Activated CD4-positive, CD25-positive, alpha-beta regulatory T cell treated with anti-CD3 and anti-CD28 coated beads, Interleukin-2, amount 50 U/mL, for 72 hours (primary cell): Measurements from ENCODE around the gene FAM221B.

ENCODE experiments used
- DNase-seq: peaks from one replicate; pipeline ENCODE4 v3.0.0; 2021

FAM221B gene

DNA sequence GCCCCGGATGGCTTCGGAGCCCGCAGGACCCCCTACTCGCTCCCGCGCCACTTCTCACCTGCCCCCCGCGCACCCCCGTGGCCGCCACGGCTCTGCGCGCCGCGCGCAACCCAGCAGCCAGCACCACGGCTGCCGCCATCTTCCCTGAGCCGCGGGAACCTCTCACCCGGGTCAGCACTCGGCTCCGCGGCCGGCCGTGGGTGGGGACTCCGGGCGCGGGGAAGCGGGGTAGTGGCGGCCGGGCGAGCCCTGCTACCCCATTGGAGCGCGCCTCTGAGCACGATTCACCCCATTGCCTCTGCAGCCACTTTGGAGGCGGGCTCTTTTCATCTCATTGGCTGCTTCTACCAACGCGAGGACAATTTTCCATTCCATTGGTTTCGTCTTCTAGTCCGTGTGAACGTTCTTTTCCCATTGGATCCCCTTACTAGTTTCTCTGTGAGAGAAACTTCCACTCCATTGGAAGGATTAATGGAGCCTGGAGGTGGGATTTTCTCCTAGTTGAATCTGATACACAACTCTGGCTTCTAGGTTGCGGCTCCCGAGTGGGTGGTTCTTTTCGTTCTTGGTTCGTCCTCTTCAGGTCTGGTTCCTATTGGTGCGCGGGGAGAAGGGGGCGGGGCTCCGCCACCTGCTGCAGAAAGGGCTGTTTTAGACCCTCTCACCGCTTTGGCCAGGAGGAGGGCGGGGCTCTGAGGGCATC lies 13.5 kb downstream of the FAM221B start, which contains the start of gene HINT2:
HINT2 (minus strand) TSS at position 202 of the 703 bp plus-strand sequence; CDS start at position 139, 63 bp downstream.
- DNase-seq, result peak; percentile 96

DNA sequence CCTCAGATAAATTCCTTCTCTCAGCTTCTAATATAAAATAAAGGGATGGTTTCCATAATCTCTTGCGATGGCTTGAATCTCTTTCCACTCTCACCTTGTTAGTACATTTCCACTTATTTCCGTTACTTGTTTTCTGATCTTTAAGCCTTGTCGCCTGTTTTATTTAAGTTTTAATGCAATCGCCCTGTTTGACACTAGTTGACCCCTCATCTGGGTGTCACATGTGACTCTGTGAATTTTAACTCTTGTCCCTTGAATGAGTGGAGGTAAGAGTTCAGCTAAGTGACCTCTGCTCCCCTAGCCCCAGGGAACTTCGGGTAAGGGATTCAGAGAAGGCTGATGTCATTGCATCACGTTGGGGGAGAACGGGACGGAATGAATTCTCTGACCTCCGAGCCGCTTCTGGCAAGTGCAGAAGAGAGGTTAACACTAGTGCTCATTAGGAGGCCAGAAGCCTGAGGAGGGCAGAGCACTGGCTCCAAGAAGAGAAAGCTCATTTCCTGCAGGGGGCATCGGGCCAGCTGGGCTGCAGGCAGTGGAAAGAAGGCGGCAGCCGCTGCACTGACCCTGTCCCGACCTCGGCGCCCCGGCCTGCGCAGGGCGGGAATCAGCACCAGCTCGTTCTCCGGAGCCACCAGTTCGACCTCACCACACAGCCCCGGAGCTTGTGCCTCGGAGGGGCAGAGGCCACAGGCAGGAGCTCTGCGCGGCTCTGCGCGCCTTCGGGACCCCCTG lies 14.3 kb downstream of the FAM221B start:
- DNase-seq, result no peak

DNA sequence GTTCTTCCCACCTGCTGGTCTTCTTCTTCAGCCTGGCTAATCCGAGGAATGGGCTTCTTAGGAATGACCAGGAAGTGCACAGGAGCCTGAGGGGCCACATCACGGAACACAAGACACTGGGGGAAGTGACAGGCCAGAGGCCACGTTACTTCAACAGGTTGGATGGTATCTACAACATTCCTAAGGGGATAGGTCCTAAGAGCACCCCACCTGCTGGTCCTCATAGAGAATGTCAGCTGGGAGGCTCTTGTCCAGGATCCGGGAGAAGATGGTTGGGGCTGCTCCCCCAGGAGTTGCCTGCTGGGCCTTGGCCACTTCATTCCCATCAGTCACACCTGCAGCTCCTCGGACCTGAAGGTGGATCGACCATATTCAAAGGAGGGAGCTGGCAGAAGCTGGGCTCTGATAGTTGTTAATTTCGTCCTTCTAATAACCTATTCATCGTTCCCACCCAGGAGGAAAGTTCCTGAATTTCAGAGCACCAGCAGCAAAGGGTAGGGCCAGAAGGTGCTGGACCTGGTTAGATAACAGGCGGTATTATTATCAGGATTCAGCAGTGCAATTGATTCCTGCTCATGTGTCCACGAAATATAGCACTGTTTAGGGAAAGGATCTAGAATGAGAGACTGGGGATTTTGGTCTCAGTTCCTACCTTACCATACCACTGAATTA lies 15.0 kb downstream of the FAM221B start:
- no peak for DNase-seq

DNA sequence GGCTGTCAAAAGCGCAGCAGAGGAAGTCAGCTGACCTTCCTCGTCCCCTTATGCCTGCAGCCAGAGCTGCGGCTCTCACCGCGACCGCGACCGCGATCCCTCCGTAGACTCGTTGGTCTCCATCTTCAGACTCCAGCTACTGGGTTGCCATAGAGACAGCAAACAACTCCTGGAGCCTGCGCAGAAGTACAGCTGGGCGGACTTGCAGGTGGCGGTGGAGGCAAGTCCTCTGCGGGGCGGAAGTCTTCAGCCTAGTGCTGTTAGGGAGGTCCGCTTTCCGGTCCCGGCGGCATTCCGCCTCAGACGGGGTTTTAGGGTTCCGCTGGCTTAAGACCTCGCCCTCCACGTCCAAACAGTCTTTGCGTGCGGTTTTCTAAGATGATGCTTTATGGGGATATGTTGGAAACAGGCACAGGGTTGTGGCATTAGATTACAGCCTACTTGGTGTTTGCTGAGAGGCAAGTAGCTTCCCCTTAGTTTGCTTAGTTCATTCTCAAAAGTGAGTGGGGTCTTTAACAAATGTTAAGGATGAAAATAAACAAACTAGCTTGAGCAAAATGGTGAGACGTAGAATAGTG lies 16.4 kb downstream of the FAM221B start, which contains the start of gene SPAG8:
SPAG8 (minus strand) TSS at position 238 of the 578 bp plus-strand sequence; CDS start at position 123, 115 bp downstream.
- DNase-seq, result peak; percentile 88

DNA sequence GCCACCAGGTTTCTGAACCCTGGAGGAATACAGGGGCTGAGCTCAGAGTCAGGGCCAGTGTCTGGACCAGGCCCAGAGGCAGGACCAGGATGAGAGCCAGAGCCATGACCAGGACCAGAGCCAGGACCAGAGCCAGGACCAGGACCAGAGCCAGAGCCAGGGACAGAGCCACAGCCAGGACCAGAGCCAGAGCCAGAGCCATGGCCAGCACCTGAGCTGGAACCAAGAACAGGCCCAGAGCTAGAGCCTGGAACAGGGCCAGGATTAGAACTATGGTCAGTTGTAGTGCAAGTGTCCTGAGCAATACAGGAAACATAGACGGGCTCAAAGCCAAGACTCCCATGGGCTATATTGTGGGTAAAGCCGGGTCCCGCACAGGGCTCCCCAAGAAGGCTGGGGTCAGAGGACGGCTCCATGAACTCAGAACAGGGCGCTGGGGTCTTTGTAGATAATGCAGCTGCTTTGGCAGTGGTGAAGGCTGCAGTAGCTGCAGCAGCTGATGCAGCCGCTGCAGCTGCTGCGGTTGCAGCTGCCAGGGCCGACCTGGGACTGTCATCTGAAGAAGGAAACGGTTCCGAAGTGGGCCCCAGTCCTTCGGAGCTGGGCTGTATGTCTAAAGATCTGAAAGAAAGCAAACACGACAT lies 17.0 kb downstream of the FAM221B start:
- DNase-seq, result no peak

DNA sequence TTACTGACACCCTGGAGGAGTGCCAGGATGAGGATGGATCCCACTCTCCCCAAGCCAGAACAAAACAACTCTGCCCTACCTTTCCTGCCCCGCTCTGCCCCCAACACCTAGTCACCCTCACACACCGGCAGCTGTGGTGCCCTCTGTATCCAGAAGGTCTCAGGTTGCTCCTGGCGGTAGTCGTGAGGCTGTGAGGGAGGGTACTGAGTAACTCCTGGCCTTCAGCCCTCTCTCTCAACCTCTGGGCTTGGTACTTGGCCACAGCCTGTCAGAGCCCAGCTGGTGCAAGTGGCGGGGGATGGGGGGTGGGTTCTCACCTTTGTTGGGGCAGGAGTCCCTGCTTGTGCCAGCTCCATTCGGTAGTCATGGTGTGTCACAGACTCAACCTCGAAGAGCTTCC lies 18.4 kb downstream of the FAM221B start:
- DNase-seq, result no peak

DNA sequence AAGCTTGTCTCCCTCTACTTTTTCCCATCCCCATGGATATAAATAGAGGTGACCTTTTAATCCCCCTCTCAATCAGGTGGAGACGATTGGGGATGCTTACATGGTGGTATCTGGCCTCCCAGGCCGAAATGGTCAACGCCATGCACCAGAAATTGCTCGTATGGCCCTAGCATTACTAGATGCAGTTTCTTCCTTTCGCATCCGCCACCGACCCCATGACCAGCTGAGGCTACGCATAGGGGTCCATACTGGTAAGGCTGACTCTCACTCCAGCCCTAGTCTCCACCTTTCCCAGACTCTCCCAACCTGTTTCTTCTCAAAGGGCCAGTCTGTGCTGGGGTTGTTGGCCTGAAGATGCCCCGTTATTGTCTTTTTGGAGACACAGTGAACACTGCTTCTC lies 20.1 kb downstream of the FAM221B start:
- DNase-seq, result no peak

DNA sequence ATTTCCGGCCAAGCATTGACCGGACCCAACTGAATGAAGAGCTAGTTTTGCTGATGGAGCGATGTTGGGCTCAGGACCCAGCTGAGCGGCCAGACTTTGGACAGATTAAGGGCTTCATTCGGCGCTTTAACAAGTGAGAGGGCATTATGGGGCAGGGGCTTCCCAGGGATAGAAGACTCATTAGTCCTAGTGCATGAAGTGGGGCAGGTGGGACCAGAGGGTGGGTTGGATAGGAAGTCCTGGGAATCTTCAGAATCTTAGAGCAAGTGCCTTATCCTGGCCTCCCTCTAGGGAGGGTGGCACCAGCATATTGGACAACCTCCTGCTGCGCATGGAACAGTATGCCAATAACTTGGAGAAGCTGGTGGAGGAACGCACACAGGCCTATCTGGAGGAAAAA lies 22.4 kb downstream of the FAM221B start:
- DNase-seq, result no peak

DNA sequence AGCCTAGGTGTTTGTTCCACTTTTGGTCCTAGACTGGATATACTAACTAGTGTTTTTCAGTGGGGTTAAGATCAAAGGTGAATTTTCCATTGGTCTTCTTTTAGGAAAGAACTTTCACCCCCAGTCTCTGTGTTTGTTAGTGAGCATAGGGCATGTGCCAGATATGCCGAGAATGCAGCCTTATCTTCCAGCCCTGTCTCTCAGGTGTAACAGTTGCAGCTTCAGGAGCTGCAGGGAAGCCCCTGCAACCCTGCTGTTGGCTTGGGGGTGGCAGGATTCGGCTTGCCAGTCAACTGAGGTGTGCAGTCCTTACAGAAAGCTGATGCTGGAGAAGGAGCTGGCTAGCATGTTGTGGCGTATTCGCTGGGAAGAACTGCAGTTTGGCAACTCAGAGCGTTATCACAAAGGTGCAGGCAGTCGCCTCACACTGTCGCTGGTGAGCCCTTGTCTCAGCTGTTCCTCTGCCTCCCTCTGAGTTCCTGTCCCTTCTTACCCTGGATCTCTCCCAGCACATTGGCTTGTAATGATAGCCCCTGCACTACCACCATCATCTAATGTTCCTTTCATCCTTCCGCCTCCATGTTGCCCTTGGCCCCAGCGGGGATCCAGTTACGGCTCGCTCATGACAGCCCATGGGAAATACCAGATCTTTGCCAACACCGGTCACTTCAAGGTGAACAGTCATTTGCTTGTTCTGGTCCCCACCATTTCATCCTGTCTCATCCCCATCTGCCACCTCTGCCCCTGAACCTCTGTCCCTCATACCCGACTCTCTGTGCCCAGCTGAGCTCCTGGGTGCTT lies 27.0 kb downstream of the FAM221B start:
- no peak for DNase-seq

DNA sequence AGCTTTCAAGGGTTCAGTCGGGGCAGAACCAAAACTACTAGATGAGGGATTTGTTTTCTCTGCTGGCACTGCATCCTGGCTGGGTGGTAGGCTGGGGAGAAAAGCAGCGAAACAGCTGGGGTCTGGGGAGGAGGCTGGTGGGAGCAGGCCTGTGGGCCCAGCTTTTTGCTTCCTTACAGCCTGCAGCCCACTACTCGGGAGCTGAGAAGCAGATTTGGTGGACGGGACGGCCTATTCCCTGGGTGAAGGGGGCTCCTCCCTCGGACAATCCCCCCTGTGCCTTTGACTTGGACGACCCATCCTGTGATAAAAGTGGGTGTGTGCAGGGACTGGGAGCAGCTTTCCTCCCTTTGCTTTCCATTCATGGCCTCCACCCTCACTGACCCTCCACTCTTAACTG lies 28.0 kb downstream of the FAM221B start:
- no peak for DNase-seq

DNA sequence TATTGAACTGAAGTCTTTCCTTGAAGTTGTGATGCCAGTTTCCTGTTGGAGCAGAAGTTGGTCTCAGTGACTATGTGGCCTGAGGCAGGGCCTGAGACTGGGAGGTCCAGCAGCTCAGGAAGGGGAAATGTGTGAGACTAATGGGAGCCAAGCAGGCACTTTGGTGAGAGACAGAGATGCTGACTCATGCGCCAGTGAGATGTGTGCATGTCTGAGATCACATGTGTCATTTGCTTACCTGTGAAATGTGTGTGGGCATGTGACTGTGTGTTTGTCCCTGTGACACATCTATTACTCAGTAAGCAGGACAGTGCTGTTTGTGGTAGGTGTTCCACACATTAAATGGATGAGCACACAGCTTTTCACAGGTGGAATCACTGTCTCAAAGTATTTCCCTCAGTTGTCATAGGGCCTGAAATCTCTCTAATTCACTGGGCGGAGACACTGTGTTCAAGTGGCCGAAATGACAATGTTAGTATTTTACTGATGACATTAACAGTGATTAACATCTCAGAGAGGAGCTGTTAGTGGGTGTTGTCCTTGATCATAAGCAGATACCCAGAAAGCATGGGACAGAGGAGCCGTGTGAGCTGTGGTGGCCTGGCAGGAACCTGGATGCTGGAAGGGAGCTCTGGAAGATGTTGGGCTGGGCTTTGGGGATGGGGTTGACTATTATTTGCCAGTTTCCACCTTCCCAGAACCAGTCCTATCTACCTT lies 29.7 kb downstream of the FAM221B start:
- DNase-seq, result no peak

DNA sequence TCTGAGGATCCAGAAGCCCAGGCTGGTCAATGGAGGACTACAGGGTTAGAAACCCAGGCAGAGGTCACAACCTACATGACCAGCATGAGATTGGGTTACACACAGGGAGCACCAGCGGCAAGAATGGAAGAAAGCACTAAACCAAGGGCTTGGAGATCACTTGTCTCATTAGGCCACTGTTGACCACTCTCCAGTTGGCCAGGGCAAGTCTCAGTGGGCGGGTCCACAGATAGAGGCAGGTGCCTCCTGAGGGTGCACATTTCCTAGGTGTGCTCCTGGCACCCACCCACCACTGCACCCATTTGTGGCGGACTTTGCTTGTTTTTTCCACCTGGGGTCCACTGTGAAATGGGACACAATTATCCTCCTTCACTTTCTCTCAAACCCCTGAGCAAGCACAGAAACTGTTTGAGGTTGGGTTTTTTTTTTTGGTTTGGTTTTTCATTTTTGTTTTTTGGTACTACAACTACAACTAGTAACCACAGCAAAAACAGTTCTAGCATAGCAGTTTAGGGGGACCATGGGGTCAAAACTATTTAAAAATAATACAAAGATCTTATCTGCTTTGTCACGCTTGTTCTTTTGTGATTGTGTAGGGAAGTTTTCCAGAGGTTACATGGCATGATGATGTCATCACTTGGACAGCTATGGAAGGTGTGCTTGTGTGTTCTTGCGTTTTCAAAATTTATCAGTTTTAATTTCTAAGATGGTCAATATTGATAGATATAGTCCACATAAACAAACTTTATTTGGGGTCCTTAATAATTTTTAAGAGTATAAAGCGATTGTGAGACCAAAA lies 31.0 kb downstream of the FAM221B start:
- DNase-seq, result no peak

DNA sequence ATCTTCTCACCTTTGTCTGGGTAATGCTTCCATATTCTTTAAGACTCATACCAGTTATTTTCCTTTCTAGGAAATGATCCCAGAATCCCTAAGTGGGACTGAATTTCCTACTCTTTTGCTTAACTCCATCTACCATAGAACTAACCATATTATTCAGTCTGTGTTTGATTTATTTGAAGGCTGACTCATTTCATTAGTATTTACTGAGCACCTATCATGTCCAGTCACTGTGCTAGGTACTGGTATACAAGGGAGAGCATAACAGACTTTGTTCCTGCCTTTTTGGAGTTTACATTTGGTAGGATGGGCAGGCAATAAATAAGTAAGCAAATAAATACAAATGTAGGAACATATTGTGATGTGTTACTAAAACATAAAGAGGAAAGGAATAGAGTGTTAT lies 32.8 kb downstream of the FAM221B start:
- DNase-seq, result no peak

DNA sequence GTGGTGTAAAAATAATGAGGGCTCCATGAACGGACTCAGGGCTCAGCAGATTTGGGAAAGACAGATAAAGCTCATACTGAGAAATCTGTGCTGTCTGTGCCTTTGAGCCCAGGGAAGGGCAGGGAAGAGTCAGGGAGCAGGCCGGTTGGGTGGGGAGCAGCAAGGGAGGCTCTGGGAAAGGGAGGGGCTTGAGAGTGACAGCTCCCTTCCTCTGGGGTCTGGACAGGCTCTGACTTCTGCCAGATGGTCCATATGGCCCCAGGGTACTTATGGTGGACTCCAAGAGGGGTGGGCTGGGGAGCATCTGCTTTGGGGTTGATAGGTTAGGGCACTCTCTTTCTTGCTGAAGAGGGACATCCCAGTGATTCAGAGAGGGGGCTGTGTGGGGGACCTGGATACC lies 35.1 kb downstream of the FAM221B start:
- DNase-seq, result no peak

DNA sequence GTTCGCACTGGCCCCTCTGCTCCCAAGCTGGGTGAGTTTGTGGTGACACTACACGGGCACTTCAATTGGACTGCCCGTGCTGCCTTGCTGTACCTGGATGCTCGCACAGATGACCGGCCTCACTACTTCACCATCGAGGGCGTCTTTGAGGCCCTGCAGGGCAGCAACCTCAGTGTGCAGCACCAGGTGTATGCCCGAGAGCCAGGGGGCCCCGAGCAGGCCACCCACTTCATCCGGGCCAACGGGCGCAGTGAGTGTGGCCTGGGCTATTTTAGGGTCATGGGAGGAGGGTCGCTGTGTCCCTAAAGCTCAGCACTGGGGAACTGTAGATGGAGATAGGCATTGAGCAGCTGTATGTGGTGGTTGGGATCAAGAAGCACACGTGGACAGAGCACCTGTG lies 35.7 kb downstream of the FAM221B start:
- no peak for DNase-seq

DNA sequence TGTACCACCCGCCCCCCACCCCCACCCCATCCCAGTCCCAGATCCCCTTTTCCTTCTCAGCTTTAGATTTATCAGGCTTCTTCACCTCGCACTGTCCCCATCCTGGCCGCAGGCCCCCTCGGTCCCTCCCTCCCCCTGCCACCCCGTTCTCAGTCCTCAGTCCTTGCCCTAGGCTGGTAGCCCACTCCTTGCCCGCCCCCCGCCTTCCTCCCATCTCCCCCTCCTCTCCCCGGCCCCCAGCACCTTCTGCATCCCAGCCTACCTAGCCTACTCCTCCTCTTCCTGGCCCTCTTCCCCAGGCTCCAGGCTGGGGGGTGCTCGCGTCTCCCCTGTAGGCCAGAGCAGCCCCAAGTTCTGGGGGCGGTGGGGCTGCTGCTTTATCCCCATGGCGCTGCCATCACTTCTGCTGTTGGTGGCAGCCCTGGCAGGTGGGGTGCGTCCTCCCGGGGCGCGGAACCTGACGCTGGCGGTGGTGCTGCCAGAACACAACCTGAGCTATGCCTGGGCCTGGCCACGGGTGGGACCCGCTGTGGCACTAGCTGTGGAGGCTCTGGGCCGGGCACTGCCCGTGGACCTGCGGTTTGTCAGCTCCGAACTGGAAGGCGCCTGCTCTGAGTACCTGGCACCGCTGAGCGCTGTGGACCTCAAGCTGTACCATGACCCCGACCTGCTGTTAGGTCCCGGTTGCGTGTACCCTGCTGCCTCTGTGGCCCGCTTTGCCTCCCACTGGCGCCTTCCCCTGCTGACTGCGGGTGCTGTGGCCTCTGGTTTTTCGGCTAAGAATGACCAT lies 36.3 kb downstream of the FAM221B start:
- no peak for DNase-seq

DNA sequence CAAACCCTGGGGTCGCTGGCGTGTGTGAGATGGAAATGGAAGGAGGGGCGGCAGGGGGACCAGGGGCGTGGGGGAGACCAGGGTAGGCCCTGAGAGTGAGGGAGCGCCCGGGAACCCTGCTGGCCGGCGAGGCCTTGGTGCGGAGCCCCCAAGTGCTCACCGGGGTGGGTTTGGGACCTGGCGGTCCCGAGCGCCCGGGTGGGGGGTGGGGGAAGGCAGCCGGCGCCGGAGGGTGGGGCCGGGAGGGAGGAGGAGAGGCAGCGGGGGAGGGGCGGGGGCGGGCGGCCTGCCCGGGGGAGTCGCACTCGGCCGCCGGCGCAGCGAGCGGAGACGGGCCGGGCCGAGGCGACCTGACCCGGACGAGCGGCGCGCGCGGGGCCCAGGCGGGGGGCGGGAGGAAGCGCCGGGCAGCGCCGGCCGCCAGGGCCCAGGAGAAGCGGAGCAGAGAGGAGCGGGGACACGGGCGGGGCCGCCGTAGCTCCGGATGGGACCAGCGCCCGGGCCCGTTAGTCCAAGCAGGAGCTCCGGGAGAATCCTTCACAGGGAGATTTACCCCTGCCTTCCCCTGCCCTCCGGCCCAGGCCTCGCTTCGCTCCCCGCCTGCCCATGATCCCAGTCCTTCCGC lies 37.1 kb downstream of the FAM221B start, which contains the start of gene NPR2:
NPR2 (plus strand) TSS at position 295 of the 625 bp plus-strand sequence. CDS start 818 bp downstream, outside the sequence.
- no peak for DNase-seq

DNA sequence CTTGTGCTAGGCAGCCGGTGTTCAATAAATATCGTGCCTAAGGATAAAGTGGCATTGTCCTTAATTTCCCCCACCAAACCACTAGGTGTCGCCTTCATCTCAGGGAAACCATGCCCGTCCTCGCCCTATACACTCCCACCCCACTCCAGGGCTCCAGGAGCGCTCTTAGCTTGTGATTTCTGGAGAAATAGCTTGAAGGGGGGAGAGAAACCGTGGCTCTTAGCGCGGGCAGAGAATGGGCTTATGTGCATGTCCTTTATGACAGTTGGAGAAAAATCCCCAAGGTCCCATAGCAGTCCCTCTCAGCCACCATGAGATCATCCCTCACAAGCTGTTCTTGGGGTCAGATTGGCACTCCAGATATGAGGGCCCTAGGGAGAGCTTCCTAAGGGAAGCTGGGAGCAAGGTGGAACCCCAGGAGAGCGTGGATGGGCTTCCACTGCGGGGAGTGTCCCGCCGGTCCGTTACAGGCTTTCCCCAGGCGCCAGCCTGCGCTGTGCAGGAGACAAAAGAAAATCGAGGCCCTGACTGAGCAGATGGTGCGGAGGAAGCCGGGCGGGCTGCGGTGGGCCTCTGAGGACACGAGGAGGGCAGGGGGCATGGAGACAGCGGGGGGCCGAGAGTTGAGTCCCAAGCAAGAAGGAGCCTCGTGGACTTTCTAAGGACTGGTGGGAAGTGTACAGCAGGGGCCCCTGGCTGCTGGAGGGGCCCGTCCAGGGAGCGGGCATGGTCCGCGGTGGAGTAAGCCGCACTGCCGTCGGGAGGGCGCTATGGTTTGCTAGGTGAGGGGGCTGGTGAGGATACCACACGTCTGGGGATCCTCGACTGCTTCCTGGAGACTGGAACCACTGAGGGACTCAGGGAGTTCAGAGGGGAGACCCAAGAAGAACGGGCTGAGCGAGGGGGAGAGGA lies 37.9 kb downstream of the FAM221B start:
- peak; percentile 51 for DNase-seq
